HCT116 (cell line): ENCODE results near the gene ABHD16B. TPM values are rescaled to one million over a fixed set of nuclear protein-coding genes. Genes with fewer than 3 reads are reported as not detected.

Source experiments
- ATAC-seq: fragments of 200-7000 bp; cut with Tn5 transposase; 2 replicates; pipeline ENCODE4 v1.9.1; 2020; ENCODE audit warnings: mild to moderate bottlenecking, moderate library complexity
- BruUV-seq: library from RNA; stranded (reverse); fragments of 400-500 nt; replicated peaks from 2 replicates; lab custom pipeline; 2021; lab: Mats Ljungman, UMichigan
- CTCF ChIA-PET: fragments of 300-600 bp; sonication (Branson Sonifier 250); formaldehyde crosslinking; loops from one replicate; lab custom pipeline; 2021; ENCODE audit warnings: antibody characterized with exemption; lab: Charles Lee
- POLR2A ChIA-PET: fragments of 300-600, 350-600 bp; sonication (Branson Sonifier 250); formaldehyde crosslinking; loops from one replicate; lab custom pipeline; 2021; ENCODE audit warnings: antibody characterized with exemption; lab: Charles Lee
- RAD21 ChIA-PET, 2 experiments: fragments of 300-600 bp; sonication (Branson Sonifier 250); formaldehyde crosslinking; loops; one replicate each; lab custom pipeline; 2023; ENCODE audit warnings: low total read pairs in 2 of 2; ENCODE audit not compliant: uncharacterized antibody in 2 of 2, unreplicated experiment in 2 of 2, low non-redundant PET in 1 of 2; lab: Charles Lee
- DNase-seq: peaks from one replicate; pipeline ENCODE4 v3.0.0-alpha.2; 2010; ENCODE audit warnings: low read depth, low spot score
- H2AFZ ChIP-seq: fragments of 200-600 bp; shearing (Covaris generic), sonication (generic); 2 replicates; pipeline ENCODE4 v1.6.1; 2017; ENCODE audit warnings: low read depth, mixed run types, mixed read lengths, antibody characterized with exemption, low read length; ENCODE audit not compliant: poor library complexity, severe bottlenecking
- H3K27ac ChIP-seq: 2 replicates; pipeline ENCODE4 v1.5.1; 2012; ENCODE audit warnings: low read depth, low read length
- H3K27me3 ChIP-seq: fragments of 200-600 bp; sonication (generic); 2 replicates; pipeline ENCODE4 v1.6.1; 2016; ENCODE audit warnings: mixed run types, low read length, mixed read lengths; ENCODE audit not compliant: insufficient read depth
- H3K36me3 ChIP-seq, 2 experiments: fragments of 200-500 bp in 1 of 2; fragments of 200-600 bp in 1 of 2; sonication (Bioruptor generic) in 1 of 2; sonication (generic) in 1 of 2; 2 replicates each; pipeline versions ENCODE4 v1.5.1 to v1.6.1; 2014 to 2016; ENCODE audit warnings: low read length in 2 of 2, inconsistent platforms in 1 of 2, mixed read lengths in 1 of 2, mixed run types in 1 of 2; ENCODE audit not compliant: insufficient read depth in 2 of 2, control insufficient read depth in 1 of 2
- H3K4me1 ChIP-seq, 2 experiments: fragments of 200-600 bp in 1 of 2; sonication (generic) in 1 of 2; 2 replicates each; pipeline versions ENCODE4 v1.5.1 to v1.6.1; 2012 to 2017; ENCODE audit warnings: low read length in 2 of 2, inconsistent platforms in 1 of 2, mild to moderate bottlenecking in 1 of 2, mixed read lengths in 1 of 2, mixed run types in 1 of 2, moderate library complexity in 1 of 2; ENCODE audit not compliant: insufficient read depth in 2 of 2, control insufficient read depth in 1 of 2
- H3K4me2 ChIP-seq: fragments of 200-600 bp; sonication (generic); 2 replicates; pipeline ENCODE4 v1.6.1; 2017; ENCODE audit warnings: mixed run types, low read length, mixed read lengths
- H3K4me3 ChIP-seq, 2 experiments: fragments of 200-600 bp in 1 of 2; sonication (generic) in 1 of 2; replicated peaks in 1 of 2; 2 replicates each; pipeline ENCODE4 v1.5.1; 2011 to 2016; ENCODE audit warnings: low read length in 2 of 2, control low read depth in 1 of 2, low read depth in 1 of 2, mild to moderate bottlenecking in 1 of 2, mixed read lengths in 1 of 2, mixed run types in 1 of 2
- H3K79me2 ChIP-seq: fragments of 200-600 bp; sonication (generic); 2 replicates; pipeline ENCODE4 v1.6.1; 2017; ENCODE audit warnings: mild to moderate bottlenecking, mixed run types, low read length, moderate library complexity, mixed read lengths; ENCODE audit not compliant: insufficient read depth
- H3K9ac ChIP-seq: fragments of 200-600 bp; sonication (generic); 2 replicates; pipeline ENCODE4 v1.6.1; 2016; ENCODE audit warnings: low read length, mixed read lengths
- H3K9me2 ChIP-seq: fragments of 200-600 bp; sonication (generic), shearing (Covaris generic); 2 replicates; pipeline ENCODE4 v1.6.1; 2017; ENCODE audit warnings: mixed run types, mild to moderate bottlenecking, moderate library complexity; ENCODE audit not compliant: insufficient read depth
- H3K9me3 ChIP-seq, 2 experiments: fragments of 200-500 bp in 1 of 2; fragments of 200-600 bp in 1 of 2; sonication (Bioruptor generic) in 1 of 2; sonication (generic) in 1 of 2; 2 replicates each; pipeline ENCODE4 v1.6.1; 2014 to 2017; ENCODE audit warnings: low read length in 2 of 2, mixed read lengths in 2 of 2, inconsistent platforms in 1 of 2, low read depth in 1 of 2, mild to moderate bottlenecking in 1 of 2, mixed run types in 1 of 2, moderate library complexity in 1 of 2; ENCODE audit not compliant: control insufficient read depth in 1 of 2, insufficient read depth in 1 of 2
- H4K20me1 ChIP-seq: fragments of 200-600 bp; sonication (generic), shearing (Covaris generic); 2 replicates; pipeline ENCODE4 v1.6.1; 2017; ENCODE audit warnings: mixed run types, mild to moderate bottlenecking, moderate library complexity; ENCODE audit not compliant: insufficient read depth
- CEBPB ChIP-seq: IDR thresholded peaks from 2 replicates; pipeline ENCODE4 v1.6.1; 2012; ENCODE audit warnings: low read depth
- EGR1 ChIP-seq: IDR thresholded peaks from 2 replicates; pipeline ENCODE4 v1.6.1; 2012; ENCODE audit warnings: low read depth
- EZH2 ChIP-seq: fragments of 200-600 bp; sonication (generic); IDR thresholded peaks from 2 replicates; pipeline ENCODE4 v1.6.1; 2017; ENCODE audit warnings: antibody characterized with exemption, mixed run types
- EZH2phosphoT487 ChIP-seq: fragments of 200-600 bp; IDR thresholded peaks from 2 replicates; pipeline ENCODE4 v1.6.1; 2018; ENCODE audit warnings: antibody characterized with exemption, borderline replicate concordance
- FOSL1 ChIP-seq: IDR thresholded peaks from 2 replicates; pipeline ENCODE4 v1.6.1; 2012; ENCODE audit warnings: low read depth
- JUND ChIP-seq: IDR thresholded peaks from 2 replicates; pipeline ENCODE4 v1.6.1; 2012
- MAX ChIP-seq: IDR thresholded peaks from 2 replicates; pipeline ENCODE4 v1.6.1; 2012
- POLR2A ChIP-seq: IDR thresholded peaks from 2 replicates; pipeline ENCODE4 v1.7.0; 2011; ENCODE audit warnings: borderline replicate concordance; ENCODE audit not compliant: insufficient read depth, insufficient read length; ENCODE audit errors: extremely low read depth
- POLR2AphosphoS5 ChIP-seq: IDR thresholded peaks from 2 replicates; pipeline ENCODE4 v1.6.1; 2011; ENCODE audit warnings: mild to moderate bottlenecking, low read depth, low read length, moderate library complexity
- RAD21 ChIP-seq: IDR thresholded peaks from 2 replicates; pipeline ENCODE4 v1.6.1; 2012; ENCODE audit warnings: low read depth, mild to moderate bottlenecking
- SP1 ChIP-seq: IDR thresholded peaks from 2 replicates; pipeline ENCODE4 v1.6.1; 2012; ENCODE audit warnings: low read depth
- SRF ChIP-seq: IDR thresholded peaks from 2 replicates; pipeline ENCODE4 v1.6.1; 2012; ENCODE audit warnings: low read depth
- TCF7L2 ChIP-seq: IDR thresholded peaks from 2 replicates; pipeline ENCODE4 v1.7.0; 2011; ENCODE audit warnings: borderline replicate concordance, inconsistent platforms; ENCODE audit not compliant: insufficient read depth, insufficient read length; ENCODE audit errors: extremely low read depth
- YY1 ChIP-seq: IDR thresholded peaks from 2 replicates; pipeline ENCODE4 v1.6.1; 2011; ENCODE audit warnings: low read length, low read depth, moderate library complexity, mild to moderate bottlenecking; ENCODE audit not compliant: insufficient replicate concordance; ENCODE audit errors: extremely low read depth
- ZBTB33 ChIP-seq: IDR thresholded peaks from 2 replicates; pipeline ENCODE4 v1.6.1; 2011; ENCODE audit warnings: mild to moderate bottlenecking, low read length, moderate library complexity; ENCODE audit not compliant: insufficient replicate concordance; ENCODE audit errors: extremely low read depth
- intact Hi-C: fragments of 100-400 bp; cut with micrococcal nuclease; formaldehyde crosslinking; loops from 2 replicates; pipeline ENCODE4 v1.10.0; 2022
- total RNA-seq: library from RNA; stranded (reverse); gene quantifications from one replicate; pipeline ENCODE4 v1.2.1, GENCODE V29; 2021; ENCODE audit not compliant: unreplicated experiment

The ABHD16B gene
- total RNA-seq, 1 experiment from 2014 or later = not detected

DNA sequence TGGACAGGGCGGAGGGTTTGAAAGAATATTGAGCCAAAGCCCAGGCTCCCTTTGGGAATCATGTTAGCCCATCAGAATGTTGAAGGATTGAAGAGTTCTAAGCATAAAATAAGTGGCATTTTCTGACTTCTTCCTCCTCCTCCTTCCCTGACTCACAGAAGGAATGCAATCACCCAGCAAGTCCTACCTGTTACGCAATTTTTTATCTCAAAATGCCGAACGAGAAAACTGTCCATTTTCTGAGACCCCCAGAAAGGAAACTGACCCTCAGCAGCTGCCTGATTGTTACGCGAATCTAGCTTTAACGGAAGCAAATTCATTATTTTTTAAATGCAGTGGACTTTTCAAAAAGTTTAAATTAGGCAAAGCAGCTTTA lies 28.9 kb downstream of the ABHD16B start:
- ChIA-PET POLR2A (no interaction called here), CTCF (no interaction called here)
- BruUV-seq = no TSS peak

DNA sequence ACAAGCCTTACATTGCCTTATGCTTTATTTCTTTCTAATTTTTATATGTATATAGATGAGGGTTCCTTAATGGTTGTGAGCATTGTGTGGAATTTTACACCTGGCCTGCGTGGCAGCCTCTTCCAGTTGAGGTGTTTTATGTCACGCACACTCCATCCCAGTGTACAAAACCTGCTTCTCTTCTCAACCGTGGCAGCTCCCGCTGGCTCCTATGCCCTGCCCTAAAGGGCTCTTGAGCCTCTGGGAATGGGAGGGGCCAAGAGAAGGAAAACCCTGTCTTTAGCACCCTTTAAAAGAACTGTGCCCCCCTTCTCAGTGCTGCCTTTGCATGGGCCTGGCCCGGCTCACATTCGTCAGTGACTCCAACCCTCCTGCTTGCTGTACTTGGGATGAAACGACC lies 29.3 kb downstream of the ABHD16B start:
- H2AFZ ChIP-seq = no peak overlapping the region
- peaks cover 38% of the 10 kb centered on the region for H3K79me2 ChIP-seq
- peaks cover 8 to 13% of the 10 kb centered on the region in 2 experiments; a peak in 3 of 4 replicates for H3K4me1 ChIP-seq
- peaks cover 4% of the 10 kb centered on the region; the same call in 1 of the 2 replicates for H4K20me1 ChIP-seq
- ChIA-PET POLR2A (no interaction called here), RAD21 (no interaction called here), CTCF (interaction anchor here (0.7 kb wide), 1 partner anchor 148 kb away, joined by 3 read pairs; no protein-coding TSS in a partner anchor)
- H3K4me2 ChIP-seq = no peak overlapping the region
- no peaks in the 10 kb centered on the region for H3K9me3 ChIP-seq
- no peak overlapping the region for H3K27ac ChIP-seq
- DNase-seq (no peak), ATAC-seq (no peak)
- no peak for TF ChIP-seq POLR2AphosphoS5
- no peak for TF ChIP-seq POLR2A
- no peak for TF ChIP-seq TCF7L2
- TF ChIP-seq YY1 = no peak
- TF ChIP-seq SP1 = no peak
- no peak for TF ChIP-seq CEBPB
- no peak for TF ChIP-seq MAX
- no peak for TF ChIP-seq RAD21
- no peak for TF ChIP-seq EZH2phosphoT487
- no peak for TF ChIP-seq SRF
- no peak for TF ChIP-seq FOSL1
- no peak for TF ChIP-seq JUND
- TF ChIP-seq ZBTB33 = no peak
- TF ChIP-seq EZH2 = no peak
- H3K27me3 ChIP-seq = no peaks in the 10 kb centered on the region
- no TSS peak for BruUV-seq
- H3K9me2 ChIP-seq = no peaks in the 10 kb centered on the region
- intact Hi-C loops = no loop called here
- no peak overlapping the region for H3K9ac ChIP-seq
- no peak overlapping the region for H3K4me3 ChIP-seq
- peaks cover 18 to 44% of the 10 kb centered on the region in 2 experiments; a peak in 3 of 4 replicates for H3K36me3 ChIP-seq

More for the DNA sequence above, 28.9 kb downstream of the ABHD16B start:
- ATAC-seq = no peak
- RAD21 ChIA-PET = no interaction called here
- Histone ChIP-seq H2AFZ (no peak overlapping the region), H3K9ac (no peak overlapping the region), H3K27me3 (no peaks in the 10 kb centered on the region), H3K9me2 (no peaks in the 10 kb centered on the region), H3K4me2 (no peak overlapping the region), H3K79me2 (peaks cover 39% of the 10 kb centered on the region; the same call in 1 of the 2 replicates), H4K20me1 (peaks cover 3% of the 10 kb centered on the region; the same call in 1 of the 2 replicates), H3K9me3 (no peaks in the 10 kb centered on the region)
- TF ChIP-seq TCF7L2 (no peak), EGR1 (no peak), CEBPB (no peak)
- TF ChIP-seq, all 23 proteins: peak for 0
- intact Hi-C loops = no loop called here
- no peak overlapping the region for H3K27ac ChIP-seq
- H3K36me3 ChIP-seq = peaks cover 23 to 48% of the 10 kb centered on the region in 2 experiments; a peak in 3 of 4 replicates
- DNase-seq = no peak
- H3K4me3 ChIP-seq = no peak overlapping the region
- peaks cover 8 to 13% of the 10 kb centered on the region in 2 experiments; a peak in 3 of 4 replicates for H3K4me1 ChIP-seq
